ENCODE measurements around the gene CCDC188.

The CCDC188 gene

GRCh38 chr22:20141186-20142077, 9.4 kb downstream of the CCDC188 start:
- H3K4me3 ChIP-seq (ENCODE audit: low read depth, low read length), result no peak overlapping the region
- no peak for TF ChIP-seq CTCF (IDR thresholded peaks at IDR 0.05; ENCODE audit: borderline replicate concordance, insufficient read depth, low read depth, low read length)

GRCh38 chr22:20140521-20140964, 10.3 kb downstream of the CCDC188 start:
- H3K4me3 ChIP-seq (ENCODE audit: low read depth, low read length), result no peak overlapping the region
- TF ChIP-seq CTCF (IDR thresholded peaks at IDR 0.05; ENCODE audit: borderline replicate concordance, insufficient read depth, low read depth, low read length), result no peak

- no peak for TF ChIP-seq CTCF (IDR thresholded peaks at IDR 0.05; ENCODE audit: borderline replicate concordance, insufficient read depth, low read depth, low read length)
- no peak overlapping the region for H3K4me3 ChIP-seq (ENCODE audit: low read depth, low read length)
Observed at GRCh38 chr22:20140107-20140445, 10.8 kb downstream of the CCDC188 start.

GRCh38 chr22:20139391-20140106, 11.3 kb downstream of the CCDC188 start:
- no peak for TF ChIP-seq CTCF (IDR thresholded peaks at IDR 0.05; ENCODE audit: borderline replicate concordance, insufficient read depth, low read depth, low read length)

GRCh38 chr22:20138868-20139267, 12.0 kb downstream of the CCDC188 start:
- no peak overlapping the region for H3K4me3 ChIP-seq (ENCODE audit: low read depth, low read length)
- no peak for TF ChIP-seq CTCF (IDR thresholded peaks at IDR 0.05; ENCODE audit: borderline replicate concordance, insufficient read depth, low read depth, low read length)

More at GRCh38 chr22:20139391-20140106, 11.3 kb downstream of the CCDC188 start:
- H3K4me3 ChIP-seq (ENCODE audit: low read depth, low read length), result no peak overlapping the region

GRCh38 chr22:20138417-20138738, 12.5 kb downstream of the CCDC188 start:
- TF ChIP-seq CTCF (IDR thresholded peaks at IDR 0.05; ENCODE audit: borderline replicate concordance, insufficient read depth, low read depth, low read length), result no peak
- H3K4me3 ChIP-seq (ENCODE audit: low read depth, low read length), result no peak overlapping the region

Measured in GM12875 (cell line).